K562 (cell line): ENCODE measurements around the gene NDUFB7. TPM values are rescaled to one million over a fixed set of nuclear protein-coding genes. Genes with fewer than 3 reads are reported as not detected.
A peak's percentile ranks its signal among the peaks of the same experiment; 100 is the strongest.

Source experiments
- EP300 ChIP-seq: IDR thresholded peaks from 2 replicates; pipeline ENCODE4 v1.6.1; 2012; ENCODE audit warnings: low read length, improper control_type of control experiment
- ETS1 ChIP-seq: conservative IDR thresholded peaks from 2 replicates; pipeline ENCODE4 v1.6.1; 2011; ENCODE audit warnings: low read depth, mild to moderate bottlenecking, low read length; ENCODE audit not compliant: control insufficient read depth
- FOXM1 ChIP-seq, 2 experiments: fragments of 450-650 bp in 1 of 2; sonication (generic) in 1 of 2; formaldehyde crosslinking in 1 of 2; IDR thresholded peaks; 2 replicates each; pipeline versions ENCODE4 v1.6.1 to v1.9.0; 2017 to 2022; ENCODE audit warnings: low read depth in 2 of 2, mild to moderate bottlenecking in 2 of 2, missing genetic modification reagents in 1 of 2, moderate library complexity in 1 of 2
- HINFP ChIP-seq: fragments of 450-650 bp; conservative IDR thresholded peaks from 2 replicates; pipeline ENCODE4 v1.6.1; 2016; ENCODE audit warnings: missing genetic modification characterization, low read depth, mild to moderate bottlenecking, control low read depth, missing compliant biosample characterization
- NRF1 ChIP-seq, 2 experiments: fragments of 450-650 bp; IDR thresholded peaks in 1 of 2; conservative IDR thresholded peaks in 1 of 2; 2 replicates each; pipeline ENCODE4 v1.6.1; 2014; ENCODE audit warnings: mild to moderate bottlenecking in 2 of 2
- RFX5 ChIP-seq: IDR thresholded peaks from 2 replicates; pipeline ENCODE4 v1.6.1; 2011; ENCODE audit warnings: low read depth, mild to moderate bottlenecking, improper control_type of control experiment, low read length
- RNF2 ChIP-seq: sonication (generic); IDR thresholded peaks from 2 replicates; pipeline ENCODE4 v1.6.1; 2016
- SFPQ ChIP-seq: fragments of 200-400 bp; formaldehyde crosslinking; IDR thresholded peaks from 2 replicates; pipeline ENCODE4 v1.6.1; 2017; ENCODE audit warnings: mild to moderate bottlenecking, low read depth, low read length, moderate library complexity
- SNRNP70 ChIP-seq: fragments of 200-400 bp; formaldehyde crosslinking; optimal IDR thresholded peaks from 2 replicates; pipeline ENCODE3; 2017; ENCODE audit warnings: low read depth, low read length
- SREBF2 ChIP-seq: sonication (generic); formaldehyde crosslinking; IDR thresholded peaks from 2 replicates; pipeline ENCODE4 v1.4.0; 2020; ENCODE audit warnings: mild to moderate bottlenecking, missing genetic modification reagents
- TEAD4 ChIP-seq, 2 experiments: sonication (generic) in 1 of 2; formaldehyde crosslinking in 1 of 2; IDR thresholded peaks; 2 replicates each; pipeline versions ENCODE4 v1.6.1 to v1.8.0; 2012 to 2022; ENCODE audit warnings: borderline replicate concordance in 1 of 2, inconsistent platforms in 1 of 2, low read length in 1 of 2, mild to moderate bottlenecking in 1 of 2, missing genetic modification reagents in 1 of 2
- ZBTB2 ChIP-seq: fragments of 450-650 bp; IDR thresholded peaks from 2 replicates; pipeline ENCODE4 v1.6.1; 2016; ENCODE audit warnings: antibody characterized with exemption
- ZBTB7A ChIP-seq: IDR thresholded peaks from 2 replicates; pipeline ENCODE4 v1.6.1; 2011; ENCODE audit warnings: low read depth, mild to moderate bottlenecking, low read length, moderate library complexity, borderline replicate concordance; ENCODE audit not compliant: control insufficient read depth
- ZFP36 ChIP-seq: fragments of 150-350 bp; IDR thresholded peaks from 2 replicates; pipeline ENCODE4 v1.6.1; 2018; ENCODE audit warnings: low read length, low read depth; ENCODE audit not compliant: partially characterized antibody
- ZHX1 ChIP-seq: fragments of 150-350 bp; conservative IDR thresholded peaks from 2 replicates; pipeline ENCODE4 v1.6.1; 2014; ENCODE audit warnings: low read length
- ZNF175 ChIP-seq: fragments of 200-800 bp; sonication (Bioruptor generic); IDR thresholded peaks from 2 replicates; pipeline ENCODE4 v1.6.1; 2016; ENCODE audit warnings: low read depth, mild to moderate bottlenecking, missing genetic modification characterization, missing compliant biosample characterization
- ZNF282 ChIP-seq: sonication (generic); formaldehyde crosslinking; IDR thresholded peaks from 2 replicates; pipeline ENCODE4 v1.8.1; 2023; ENCODE audit warnings: missing genetic modification reagents
- polyA plus RNA-seq, 8 experiments: library from polyadenylated mRNA; depleted of rRNA in 4 of 8; stranded (reverse) in 5 of 8; unstranded in 3 of 8; fragments of >200 nt; fragmentation: Nextera tagmentation in 2 of 8; fragmentation: Illumina TruSeq in 1 of 8; extraction: Ambion mirVana in 2 of 8; extraction: Trizol in 1 of 8; gene quantifications; 2 replicates each; pipeline versions ENCODE4 v1.2.1 to v1.2.3, GENCODE V29; 2011 to 2014; ENCODE audit warnings: inconsistent platforms in 1 of 8, missing spikeins in 1 of 8
- total RNA-seq, 7 experiments: library from RNA; depleted of rRNA in 6 of 7; stranded (reverse); fragments of >200 nt in 6 of 7; fragmentation: Illumina TruSeq in 2 of 7; extraction: Trizol in 2 of 7; gene quantifications; 2 replicates each; pipeline versions ENCODE4 v1.2.1 to v1.2.3, GENCODE V29; 2011 to 2021; ENCODE audit warnings: low replicate concordance in 1 of 7

NDUFB7 gene
- total and polyA plus RNA-seq, 9 of the 15 experiments (the other 6 are each of a cell fraction or from before 2014, with no cell fraction given) = 14.9 to 842 (median 137) TPM

GRCh38 chr19:14614099-14614412 is 42.2 kb upstream of the NDUFB7 start (continued):
- TF ChIP-seq ETS1 (no peak), ZBTB2 (no peak), ZNF175 (CRISPR knock-in tag) (no peak), ZHX1 (no peak), RNF2 (no peak), HINFP (no peak), SFPQ (no peak), RFX5 (no peak), SNRNP70 (no peak), FOXM1 (IDR thresholded peaks at IDR 0.05; ENCODE audit: low read depth) (no peak), FOXM1 (CRISPR knock-in tag; IDR thresholded peaks at IDR 0.05; ENCODE audit: low read depth) (no peak), SREBF2 (no peak), EP300 (0 out of 2 replicates have a peak, but pooled peaks have one; percentile 19), ZBTB7A (0 out of 2 replicates have a peak, but pooled peaks have one; percentile 33), ZNF282 (no peak), ZFP36 (no peak), TEAD4 (IDR thresholded peaks at IDR 0.05; ENCODE audit: low read length) (peak; percentile 46; the same call in 1 of the 2 replicates), TEAD4 (CRISPR knock-in tag; IDR thresholded peaks at IDR 0.05; ENCODE audit: borderline replicate concordance) (no peak), NRF1 (conservative IDR thresholded peaks at IDR 0.05 in 1 of 2, IDR thresholded peaks at IDR 0.05 in 1 of 2) (no peak)
